A549 (cell line): ENCODE measurements around the gene ST6GALNAC1. TPM values are rescaled to one million over a fixed set of nuclear protein-coding genes. Genes with fewer than 3 reads are reported as not detected.
"Not testable (repeated sequence)": the region's sequence is repeated elsewhere in the genome, so short reads cannot be mapped to it uniquely, and the experiment has no call there.

ENCODE experiments used
- ATAC-seq, 2 experiments: fragments of 200-7000 bp in 1 of 2; fragments of >200 bp in 1 of 2; cut with Nextera tagmentation in 1 of 2; cut with Tn5 transposase in 1 of 2; 3 replicates each; pipeline versions ENCODE4 v1.8.0 to v1.9.1; 2018 to 2020; ENCODE audit warnings: mild to moderate bottlenecking in 1 of 2, moderate library complexity in 1 of 2
- CTCF ChIA-PET: fragments of 300-600 bp; sonication (Branson Sonifier 250); formaldehyde crosslinking; extraction: SDS; loops from one replicate; lab custom pipeline; 2021; ENCODE audit warnings: antibody characterized with exemption, inconsistent platforms; lab: Yijun Ruan, JAX
- POLR2A ChIA-PET: fragments of 350-600 bp; formaldehyde crosslinking; extraction: SDS; loops from one replicate; lab custom pipeline; 2021; ENCODE audit warnings: antibody characterized with exemption, inconsistent platforms; lab: Yijun Ruan, JAX
- DNase-seq, 2 experiments: peaks; one replicate each; pipeline versions ENCODE4 v3.0.0 to v3.0.0-alpha.2; 2011 to 2016; ENCODE audit warnings: low read depth in 1 of 2, low spot score in 1 of 2
- FAIRE-seq: peaks from 2 replicates; lab custom pipeline; 2011; peaks lifted over from hg19 to GRCh38; lab: Jason Lieb, UNC
- H3K27ac ChIP-seq, 2 experiments: fragments of >200 bp; sonication (Bioruptor Twin); formaldehyde crosslinking; 3 replicates each; pipeline ENCODE4 v1.5.1; 2016 to 2017
- H3K4me1 ChIP-seq: fragments of >200 bp; sonication (Bioruptor Twin); formaldehyde crosslinking; 3 replicates; pipeline ENCODE4 v1.6.1; 2016
- H3K4me2 ChIP-seq: fragments of >200 bp; sonication (Bioruptor Twin); formaldehyde crosslinking; 3 replicates; pipeline ENCODE4 v1.6.1; 2016
- H3K4me3 ChIP-seq: fragments of >200 bp; sonication (Bioruptor Twin); formaldehyde crosslinking; 3 replicates; pipeline ENCODE4 v1.5.1; 2016
- H3K9me3 ChIP-seq: fragments of >200 bp; sonication (Bioruptor Twin); formaldehyde crosslinking; 3 replicates; pipeline ENCODE4 v1.6.1; 2016
- CHD2 ChIP-seq: fragments of 150-350 bp; IDR thresholded peaks from 2 replicates; pipeline ENCODE4 v1.6.1; 2014; ENCODE audit warnings: low read length; ENCODE audit not compliant: partially characterized antibody
- EHF ChIP-seq: fragments of 250-450 bp; sonication (Bioruptor Pico); IDR thresholded peaks from 2 replicates; pipeline ENCODE4 v1.5.0; 2020; ENCODE audit warnings: mild to moderate bottlenecking
- EHMT2 ChIP-seq: fragments of 200-600 bp; sonication (generic); IDR thresholded peaks from 2 replicates; pipeline ENCODE4 v1.6.1; 2016; ENCODE audit warnings: antibody characterized with exemption, low read depth, mild to moderate bottlenecking, moderate library complexity
- FOSL2 ChIP-seq, 2 experiments: fragments of 450-650 bp in 1 of 2; fragments of >200 bp in 1 of 2; sonication (Bioruptor Twin) in 1 of 2; formaldehyde crosslinking; IDR thresholded peaks; 2 replicates each; pipeline versions ENCODE4 v1.5.0 to v1.6.1; 2016 to 2020; ENCODE audit warnings: mild to moderate bottlenecking in 1 of 2, moderate library complexity in 1 of 2
- HEYL ChIP-seq: fragments of 250-450 bp; sonication (Bioruptor Pico); IDR thresholded peaks from 2 replicates; pipeline ENCODE4 v1.8.0; 2021; ENCODE audit warnings: mild to moderate bottlenecking, moderate library complexity
- HOXB5 ChIP-seq: fragments of 250-450 bp; sonication (Bioruptor Pico); IDR thresholded peaks from 2 replicates; pipeline ENCODE4 v1.5.0; 2020; ENCODE audit warnings: mild to moderate bottlenecking, moderate library complexity
- MAX ChIP-seq: IDR thresholded peaks from 2 replicates; pipeline ENCODE4 v1.6.1; 2012
- NFE2L2 ChIP-seq: fragments of 150-350 bp; conservative IDR thresholded peaks from 2 replicates; pipeline ENCODE4 v1.6.1; 2014; ENCODE audit warnings: low read length
- RNF2 ChIP-seq: fragments of 200-600 bp; sonication (generic); IDR thresholded peaks from 2 replicates; pipeline ENCODE4 v1.6.1; 2016; ENCODE audit warnings: low read depth, mild to moderate bottlenecking, antibody characterized with exemption, moderate library complexity, borderline replicate concordance
- SREBF2 ChIP-seq: fragments of 450-650 bp; IDR thresholded peaks from 2 replicates; pipeline ENCODE4 v1.6.1; 2014; ENCODE audit warnings: mild to moderate bottlenecking, moderate library complexity
- ZFP36 ChIP-seq: fragments of 450-650 bp; IDR thresholded peaks from 2 replicates; pipeline ENCODE4 v1.6.1; 2014; ENCODE audit warnings: borderline replicate concordance; ENCODE audit not compliant: partially characterized antibody
- ZSCAN20 ChIP-seq: fragments of 250-450 bp; sonication (Bioruptor Pico); IDR thresholded peaks from 2 replicates; pipeline ENCODE4 v1.8.0; 2022; ENCODE audit warnings: mild to moderate bottlenecking, moderate library complexity
- WGBS: methylation state at CpG from one replicate; pipeline ENCODE4 v1.1.6; 2017; ENCODE audit errors: missing lambda C conversion rate; 5-methylcytosine and 5-hydroxymethylcytosine counted together
- polyA plus RNA-seq, 4 experiments: library from polyadenylated mRNA; depleted of rRNA in 3 of 4; stranded (reverse); fragments of >200 nt; fragmentation: RNase III in 1 of 4; extraction: RNeasy Plus Mini Kit Qiagen cat#74134 plus additional on column Dnase treatment in 1 of 4; gene quantifications; 2 replicates in 3 of 4; 3 replicates in 1 of 4; pipeline ENCODE4 v1.2.3, GENCODE V29; 2011 to 2017
- TF ChIP-seq, protein P1 (sequence below): IDR thresholded peaks from 2 replicates; pipeline ENCODE4 v1.6.1; 2012; ENCODE audit warnings: low read depth, borderline replicate concordance
- TF ChIP-seq, protein P2 (sequence below): fragments of 250-450 bp; sonication (Bioruptor Pico); IDR thresholded peaks from 2 replicates; pipeline ENCODE4 v1.5.0; 2021; ENCODE audit warnings: mild to moderate bottlenecking, moderate library complexity, borderline replicate concordance
- TF ChIP-seq, protein P3 (sequence below): fragments of 200-600 bp; sonication (generic); IDR thresholded peaks from 2 replicates; pipeline ENCODE4 v1.6.1; 2016; ENCODE audit warnings: antibody characterized with exemption, mild to moderate bottlenecking, moderate library complexity

Gene ST6GALNAC1
- polyA plus RNA-seq, 2 of the 4 experiments (the other 2 are of a cell fraction): 0.27 to 0.72 TPM

- 75% methylated on average over 4 of the region's 4 CpGs for WGBS
- CTCF ChIA-PET: interaction anchor here (0.9 to 6.3 kb wide), 12 partner anchors 8 to 134 kb away, joined by 3 to 104 read pairs (median 5); partner anchors contain the start of gene ST6GALNAC2
- FAIRE-seq: no peak
- TF ChIP-seq HEYL (CRISPR knock-in tag) (no peak), HOXB5 (CRISPR knock-in tag) (no peak), ZSCAN20 (CRISPR knock-in tag) (no peak), EHF (CRISPR knock-in tag) (no peak), NFE2L2 (no peak), MAX (no peak), SREBF2 (no peak), RNF2 (no peak), FOSL2 (IDR thresholded peaks at IDR 0.05) (no peak), FOSL2 (CRISPR knock-in tag; IDR thresholded peaks at IDR 0.05) (no peak), EHMT2 (no peak), ZFP36 (no peak), CHD2 (no peak)
- TF ChIP-seq, protein P1, sequence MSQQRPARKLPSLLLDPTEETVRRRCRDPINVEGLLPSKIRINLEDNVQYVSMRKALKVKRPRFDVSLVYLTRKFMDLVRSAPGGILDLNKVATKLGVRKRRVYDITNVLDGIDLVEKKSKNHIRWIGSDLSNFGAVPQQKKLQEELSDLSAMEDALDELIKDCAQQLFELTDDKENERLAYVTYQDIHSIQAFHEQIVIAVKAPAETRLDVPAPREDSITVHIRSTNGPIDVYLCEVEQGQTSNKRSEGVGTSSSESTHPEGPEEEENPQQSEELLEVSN: no peak
- TF ChIP-seq, protein P2, sequence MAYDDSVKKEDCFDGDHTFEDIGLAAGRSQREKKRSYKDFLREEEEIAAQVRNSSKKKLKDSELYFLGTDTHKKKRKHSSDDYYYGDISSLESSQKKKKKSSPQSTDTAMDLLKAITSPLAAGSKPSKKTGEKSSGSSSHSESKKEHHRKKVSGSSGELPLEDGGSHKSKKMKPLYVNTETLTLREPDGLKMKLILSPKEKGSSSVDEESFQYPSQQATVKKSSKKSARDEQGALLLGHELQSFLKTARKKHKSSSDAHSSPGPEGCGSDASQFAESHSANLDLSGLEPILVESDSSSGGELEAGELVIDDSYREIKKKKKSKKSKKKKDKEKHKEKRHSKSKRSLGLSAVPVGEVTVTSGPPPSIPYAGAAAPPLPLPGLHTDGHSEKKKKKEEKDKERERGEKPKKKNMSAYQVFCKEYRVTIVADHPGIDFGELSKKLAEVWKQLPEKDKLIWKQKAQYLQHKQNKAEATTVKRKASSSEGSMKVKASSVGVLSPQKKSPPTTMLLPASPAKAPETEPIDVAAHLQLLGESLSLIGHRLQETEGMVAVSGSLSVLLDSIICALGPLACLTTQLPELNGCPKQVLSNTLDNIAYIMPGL: no peak
- TF ChIP-seq, protein P3, sequence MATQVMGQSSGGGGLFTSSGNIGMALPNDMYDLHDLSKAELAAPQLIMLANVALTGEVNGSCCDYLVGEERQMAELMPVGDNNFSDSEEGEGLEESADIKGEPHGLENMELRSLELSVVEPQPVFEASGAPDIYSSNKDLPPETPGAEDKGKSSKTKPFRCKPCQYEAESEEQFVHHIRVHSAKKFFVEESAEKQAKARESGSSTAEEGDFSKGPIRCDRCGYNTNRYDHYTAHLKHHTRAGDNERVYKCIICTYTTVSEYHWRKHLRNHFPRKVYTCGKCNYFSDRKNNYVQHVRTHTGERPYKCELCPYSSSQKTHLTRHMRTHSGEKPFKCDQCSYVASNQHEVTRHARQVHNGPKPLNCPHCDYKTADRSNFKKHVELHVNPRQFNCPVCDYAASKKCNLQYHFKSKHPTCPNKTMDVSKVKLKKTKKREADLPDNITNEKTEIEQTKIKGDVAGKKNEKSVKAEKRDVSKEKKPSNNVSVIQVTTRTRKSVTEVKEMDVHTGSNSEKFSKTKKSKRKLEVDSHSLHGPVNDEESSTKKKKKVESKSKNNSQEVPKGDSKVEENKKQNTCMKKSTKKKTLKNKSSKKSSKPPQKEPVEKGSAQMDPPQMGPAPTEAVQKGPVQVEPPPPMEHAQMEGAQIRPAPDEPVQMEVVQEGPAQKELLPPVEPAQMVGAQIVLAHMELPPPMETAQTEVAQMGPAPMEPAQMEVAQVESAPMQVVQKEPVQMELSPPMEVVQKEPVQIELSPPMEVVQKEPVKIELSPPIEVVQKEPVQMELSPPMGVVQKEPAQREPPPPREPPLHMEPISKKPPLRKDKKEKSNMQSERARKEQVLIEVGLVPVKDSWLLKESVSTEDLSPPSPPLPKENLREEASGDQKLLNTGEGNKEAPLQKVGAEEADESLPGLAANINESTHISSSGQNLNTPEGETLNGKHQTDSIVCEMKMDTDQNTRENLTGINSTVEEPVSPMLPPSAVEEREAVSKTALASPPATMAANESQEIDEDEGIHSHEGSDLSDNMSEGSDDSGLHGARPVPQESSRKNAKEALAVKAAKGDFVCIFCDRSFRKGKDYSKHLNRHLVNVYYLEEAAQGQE: no peak
- peak in 1 of 2 experiments; percentile 23; a peak in 1 of 6 replicates for ATAC-seq
- Histone ChIP-seq H3K9me3 (no peaks in the 10 kb centered on the region), H3K27ac (peak overlapping the region in 1 of 2 experiments; percentile 48; a peak in 3 of 6 replicates), H3K4me1 (peaks cover 10% of the 10 kb centered on the region), H3K4me3 (no peak overlapping the region), H3K4me2 (no peak overlapping the region)
- DNase-seq: no peak
- POLR2A ChIA-PET: interaction anchor here (0.5 kb wide), 1 partner anchor 42 kb away, joined by 7 read pairs; no protein-coding TSS in a partner anchor
These were observed 31.8 kb downstream of the ST6GALNAC1 start for GRCh38 chr17:76611758-76612157.

DNA sequence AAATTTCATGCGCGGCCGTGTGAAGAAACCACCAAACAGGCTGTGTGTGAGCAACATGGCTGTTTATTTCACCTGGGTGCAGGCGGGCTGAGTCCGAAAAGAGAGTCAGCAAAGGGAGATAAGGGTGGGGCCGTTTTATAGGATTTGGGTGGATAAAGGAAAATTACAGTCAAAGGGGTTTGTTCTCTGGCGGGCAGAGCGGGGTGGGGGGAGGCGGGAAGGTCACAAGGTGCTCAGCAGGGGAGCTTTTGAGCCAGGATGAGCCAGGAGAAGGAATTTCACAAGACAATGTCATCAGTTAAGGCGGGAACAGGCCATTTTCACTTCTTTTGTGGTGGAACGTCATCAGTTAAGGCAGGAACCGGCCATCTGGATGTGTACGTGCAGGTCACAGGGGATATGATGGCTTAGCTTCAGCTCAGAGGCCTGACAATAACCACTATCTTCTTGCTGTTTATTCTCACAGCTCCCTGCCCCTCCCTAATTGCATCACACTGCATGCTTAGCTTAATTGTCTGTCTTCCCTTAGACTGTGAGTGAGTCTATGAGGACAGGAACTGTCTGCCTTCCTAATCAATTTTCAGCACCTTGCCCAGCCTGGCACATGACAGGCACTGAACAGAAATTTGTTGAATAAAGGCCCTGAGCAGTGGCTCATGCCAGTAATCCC, 32.3 kb downstream of the ST6GALNAC1 start:
- peak in 1 of 2 experiments; percentile 26; a peak in 1 of 6 replicates for ATAC-seq
- H3K4me2 ChIP-seq, DNase-seq, POLR2A ChIA-PET, H3K4me1 ChIP-seq, H3K4me3 ChIP-seq, FAIRE-seq, H3K9me3 ChIP-seq: not testable (repeated sequence)
- CTCF ChIA-PET: interaction anchor here (1.3 to 6.3 kb wide), 7 partner anchors 13 to 133 kb away, joined by 3 to 104 read pairs (median 6); partner anchors contain the start of gene ST6GALNAC2
- 62% methylated on average over 13 of the region's 13 CpGs for WGBS
- H3K27ac ChIP-seq: peak overlapping the region in 1 of 2 experiments; percentile 48; a peak in 3 of 6 replicates

- H3K4me3 ChIP-seq, DNase-seq, H3K4me2 ChIP-seq, ATAC-seq, POLR2A ChIA-PET, H3K27ac ChIP-seq, H3K9me3 ChIP-seq, FAIRE-seq: not testable (repeated sequence)
- CTCF ChIA-PET: interaction anchor here (1.6 kb wide), 1 partner anchor 84 kb away, joined by 6 read pairs; no protein-coding TSS in a partner anchor
- 47% methylated on average over 1 of the region's 1 CpG for WGBS
- peaks cover 13% of the 10 kb centered on the region for H3K4me1 ChIP-seq
These were observed 36.9 kb downstream of the ST6GALNAC1 start for GRCh38 chr17:76606685-76607084.
